HK-2 (cell line): ENCODE data around the gene RINT1.

Experiments
- DNase-seq: peaks from one replicate; pipeline ENCODE4 v3.0.0-alpha.2; 2018; ENCODE audit not compliant: unreplicated experiment

Gene RINT1

DNA sequence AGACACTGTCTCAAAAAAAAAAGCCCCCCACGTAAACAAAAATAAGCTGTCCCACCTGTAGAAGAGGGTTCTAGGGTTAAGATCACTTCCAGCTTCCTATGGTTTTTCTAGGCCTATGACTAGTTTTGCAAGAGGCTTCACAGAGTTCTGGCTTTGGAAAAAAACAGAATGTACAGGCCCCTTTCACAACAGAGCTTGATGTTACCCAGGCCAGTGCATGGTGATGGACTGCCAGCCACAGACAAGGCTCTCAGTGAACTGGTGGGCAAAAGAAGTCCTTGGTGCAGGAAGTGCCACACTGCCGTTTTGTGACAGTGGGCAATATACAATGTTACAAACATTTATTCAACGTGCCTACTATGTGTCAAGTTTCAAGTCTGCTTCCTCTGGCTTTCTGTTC is 67.5 kb downstream of the RINT1 start:
- no peak for DNase-seq

DNA sequence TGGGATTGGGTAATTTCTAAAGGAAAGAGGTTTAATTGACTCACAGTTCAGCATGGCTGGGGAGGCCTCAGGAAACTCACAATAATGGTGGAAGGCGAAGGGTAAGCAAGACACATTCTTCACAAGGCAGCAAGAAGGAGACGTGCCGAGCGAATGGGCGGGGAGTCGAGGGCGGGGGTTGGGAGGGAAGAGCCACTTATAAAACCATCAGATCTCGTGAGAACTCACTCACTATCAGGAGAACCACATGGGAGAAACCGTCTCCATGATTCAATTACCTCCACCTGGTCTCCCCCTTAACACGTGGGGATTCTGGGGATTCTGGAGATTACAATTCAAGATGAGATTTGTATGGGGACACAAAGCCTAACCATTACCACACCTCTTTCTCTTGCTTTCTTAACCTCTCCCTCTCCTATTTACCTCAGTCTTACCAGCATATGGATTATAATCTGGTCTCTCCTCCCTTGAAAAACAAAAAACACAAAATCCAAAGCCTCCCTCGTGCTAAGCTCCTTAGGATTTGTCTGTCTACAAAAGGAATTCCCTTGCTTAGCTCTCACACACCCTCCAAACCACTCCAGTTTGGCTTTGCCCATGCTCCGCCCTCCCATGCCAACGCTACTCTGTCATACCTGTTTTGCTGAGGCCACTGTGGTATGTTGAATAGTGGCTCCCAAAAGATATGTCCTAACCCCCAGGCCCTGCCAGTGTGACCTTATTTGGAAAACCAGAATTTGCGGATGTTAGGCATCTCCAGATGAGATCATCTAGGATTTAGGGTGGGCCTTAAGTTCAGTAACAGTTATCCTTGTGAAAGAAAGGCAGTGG is 68.9 kb downstream of the RINT1 start:
- no peak for DNase-seq

DNA sequence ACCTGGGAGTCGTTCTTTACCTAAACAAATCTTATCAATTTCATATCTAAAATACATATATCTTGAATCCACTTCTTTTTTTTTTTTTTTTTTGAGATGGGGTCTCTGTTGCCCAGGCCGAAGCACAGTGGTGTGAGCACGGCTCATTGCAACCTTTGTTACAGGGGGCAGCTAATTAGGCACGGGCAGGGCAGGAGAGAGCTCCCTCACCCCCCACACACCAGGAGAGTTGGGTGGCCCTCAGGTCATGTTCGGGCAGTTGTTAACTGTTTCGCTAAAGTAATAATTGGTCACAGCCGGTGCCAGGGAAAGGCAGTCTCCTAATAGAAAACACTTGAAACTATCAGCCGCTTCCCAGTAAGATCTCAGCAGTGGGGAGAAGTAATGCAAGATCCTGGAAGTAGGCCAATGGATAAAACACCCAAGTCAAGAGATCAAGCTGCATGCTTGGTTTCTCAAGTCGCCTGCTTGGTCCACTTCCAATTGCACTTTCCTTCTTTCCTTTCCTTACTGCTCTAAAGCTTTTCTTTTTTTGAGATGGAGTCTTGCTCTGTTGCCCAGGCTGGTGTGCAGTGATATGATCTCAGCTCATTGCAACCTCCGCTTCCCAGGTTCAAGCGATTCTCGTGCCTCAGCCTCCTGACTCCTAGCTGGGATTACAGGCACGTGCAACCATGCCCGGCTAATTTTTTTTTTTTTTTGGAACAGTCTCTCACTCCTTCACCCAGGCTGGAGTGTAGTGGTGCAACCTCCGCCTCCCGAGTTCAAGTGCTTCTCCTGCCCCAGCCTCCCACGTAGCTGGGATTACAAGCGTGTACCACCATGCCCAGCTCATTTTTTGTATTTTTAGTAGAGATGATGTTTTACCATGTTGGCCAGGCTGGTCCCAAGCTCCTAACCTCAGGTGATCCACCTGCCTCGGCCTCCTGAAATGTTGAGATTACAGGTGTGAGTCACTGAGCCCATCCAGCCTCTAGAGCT is 70.6 kb downstream of the RINT1 start:
- no peak for DNase-seq

DNA sequence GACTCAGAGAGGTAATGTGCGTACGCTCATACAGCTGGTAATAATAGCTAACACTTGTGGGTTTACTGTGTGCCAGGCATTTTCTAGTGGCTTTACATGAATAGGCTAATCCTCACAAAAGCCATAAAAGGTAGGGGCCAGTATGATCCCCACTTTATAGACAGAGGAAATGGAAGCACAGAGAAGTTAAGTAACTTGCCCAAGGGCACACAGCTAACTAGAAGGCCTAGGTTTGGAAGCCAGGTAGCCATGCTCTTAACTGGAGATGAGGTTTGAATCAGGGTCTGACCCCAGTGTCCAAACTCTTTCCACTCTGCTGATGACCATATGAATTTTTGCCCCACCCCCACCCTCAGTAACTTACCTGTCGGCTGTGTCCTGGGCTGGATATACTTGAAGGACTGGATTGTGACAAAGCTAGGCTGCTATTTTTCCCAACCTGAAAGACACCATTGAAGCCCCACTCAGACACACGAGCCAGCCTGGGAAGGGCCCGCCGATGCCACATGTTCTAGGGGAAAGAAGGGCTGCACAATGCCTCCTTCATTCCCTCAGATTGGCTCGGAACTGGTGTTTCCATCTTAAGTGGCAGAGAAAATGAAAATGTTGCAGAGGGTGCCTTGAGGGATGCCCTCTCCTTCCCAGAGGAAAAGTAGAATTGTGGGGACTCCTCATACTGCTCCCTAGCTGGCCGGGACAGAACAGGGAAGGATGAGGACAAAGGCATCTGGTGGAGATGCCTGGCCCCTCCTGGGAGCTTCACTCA is 78.3 kb downstream of the RINT1 start:
- no peak for DNase-seq

DNA sequence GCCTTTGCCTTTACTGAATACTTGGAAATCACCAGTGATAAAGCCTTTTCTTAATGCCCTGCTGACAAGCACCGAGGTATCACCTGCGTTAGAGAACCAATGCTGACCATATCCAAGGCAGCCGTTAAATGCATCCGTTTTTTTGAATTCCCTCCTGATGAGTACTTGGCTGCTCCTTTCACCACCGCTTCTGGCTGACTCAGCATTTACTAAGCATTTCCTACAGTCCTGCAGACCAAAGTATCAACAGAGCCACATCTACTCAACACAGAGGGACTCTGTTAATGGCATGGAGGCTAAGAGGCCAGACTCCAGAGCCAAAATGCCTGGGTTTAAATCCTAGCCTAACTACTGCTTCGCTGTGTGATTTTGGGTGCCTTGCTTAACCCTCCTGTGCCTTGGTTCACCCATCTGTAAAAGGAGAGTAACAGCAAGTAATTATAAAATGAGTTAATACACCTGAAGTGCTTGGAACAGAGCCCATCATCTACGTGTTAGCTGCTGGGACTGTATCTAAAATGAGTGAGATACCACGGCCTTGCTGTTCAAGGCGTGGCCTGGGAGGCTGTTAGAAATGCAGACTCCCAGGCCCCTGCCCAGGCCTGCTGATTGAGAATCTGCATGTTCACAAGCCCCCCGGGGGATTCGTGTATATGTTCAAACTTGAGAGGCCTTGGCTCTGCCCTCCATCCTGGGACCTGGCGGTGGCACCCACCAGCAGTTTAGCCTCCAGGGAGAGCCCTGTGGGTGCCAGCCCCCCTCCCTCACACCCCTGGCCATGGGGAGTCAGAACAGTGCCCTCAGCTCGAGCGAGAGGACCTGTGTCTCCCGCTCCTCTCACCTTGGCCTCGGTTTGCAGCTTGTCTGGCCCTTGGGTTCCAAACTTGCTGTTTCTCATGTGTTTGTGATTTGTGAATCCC is 80.1 kb downstream of the RINT1 start:
- DNase-seq: no peak

DNA sequence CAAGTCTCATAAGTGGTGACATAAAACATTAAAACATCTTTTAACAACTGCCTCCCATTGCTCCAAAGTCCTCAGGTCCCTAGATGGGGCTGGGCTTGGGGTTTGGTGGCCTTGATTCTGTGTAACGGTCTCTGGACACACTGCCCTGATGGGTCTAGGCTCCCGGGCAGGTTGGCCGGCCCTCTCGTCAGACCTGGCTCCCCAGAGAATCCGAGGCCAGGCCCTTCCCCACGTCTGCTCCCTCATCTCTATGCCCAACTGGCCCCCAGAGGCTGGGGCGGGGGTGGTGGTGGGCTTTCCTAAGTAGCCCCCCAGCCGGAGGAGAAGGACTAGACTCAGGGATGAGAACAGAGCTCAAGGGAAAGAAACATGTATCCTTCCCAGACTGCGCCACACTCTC is 80.8 kb downstream of the RINT1 start:
- no peak for DNase-seq

DNA sequence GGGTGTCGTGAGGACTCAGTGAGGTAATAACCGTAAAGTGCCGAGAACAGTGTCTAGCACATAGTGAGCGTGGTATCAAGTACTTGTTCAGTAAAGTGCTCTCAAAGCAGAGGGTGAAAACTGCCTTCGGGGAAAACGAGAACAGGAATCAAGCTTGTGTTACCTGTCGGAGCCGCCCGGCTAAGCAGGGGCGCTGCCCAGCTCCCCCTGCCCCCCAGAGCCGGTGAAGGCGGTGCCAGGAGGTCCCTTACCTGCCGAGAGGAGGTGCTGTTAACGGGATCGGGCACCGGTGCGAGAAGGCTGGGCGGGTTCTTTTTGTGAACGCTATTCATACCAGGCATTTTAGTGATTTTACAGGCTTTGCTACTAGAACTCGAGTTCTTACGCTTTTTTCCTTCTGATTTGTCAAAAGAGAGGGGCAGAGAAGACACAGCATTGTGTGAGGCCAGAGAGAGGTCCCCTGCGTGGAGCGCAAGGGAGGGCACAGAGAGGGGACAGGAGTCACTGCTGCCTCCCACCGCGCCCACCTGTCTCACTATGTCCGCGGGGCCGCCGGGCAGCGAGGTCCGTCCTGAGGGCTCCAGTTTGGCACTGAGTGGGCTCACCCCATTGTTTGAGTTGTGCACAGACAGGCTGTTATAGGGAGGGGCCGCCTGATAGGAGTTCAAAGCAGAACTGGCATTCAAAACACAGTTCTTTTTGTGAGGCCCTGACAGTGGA is 81.8 kb downstream of the RINT1 start:
- no peak for DNase-seq

DNA sequence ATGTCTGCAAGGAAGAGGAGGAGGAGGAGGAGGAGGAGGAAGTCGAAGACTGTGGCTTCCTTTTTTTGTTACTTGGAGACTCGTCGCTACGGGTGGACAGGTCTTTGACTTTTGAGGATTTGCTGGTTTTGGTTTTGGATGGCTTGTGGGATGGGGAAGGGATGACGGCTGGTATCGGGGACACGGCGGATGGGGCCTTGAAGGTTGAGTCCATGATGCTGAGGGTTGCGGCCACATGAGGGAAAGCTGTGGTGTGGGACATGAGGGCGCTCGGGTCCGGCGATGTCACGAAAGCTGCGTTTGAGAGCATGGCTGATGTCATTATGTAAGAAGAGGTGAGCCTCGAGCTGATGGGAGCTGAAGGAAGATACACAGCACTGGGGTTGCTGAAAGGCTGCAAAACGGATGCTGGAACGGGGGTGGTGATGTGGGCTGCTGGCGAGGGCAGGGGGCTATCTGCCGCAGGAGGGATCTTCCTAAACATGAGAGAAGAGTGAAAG is 82.4 kb downstream of the RINT1 start:
- DNase-seq: no peak
